Ishikawa (cell line): ENCODE measurements around the gene TRIM2.

Experiments
- CEBPB ChIP-seq: IDR thresholded peaks from 2 replicates; pipeline ENCODE4 v1.6.1; 2012
- CREB1 ChIP-seq: IDR thresholded peaks from 2 replicates; pipeline ENCODE4 v1.6.1; 2012; ENCODE audit warnings: low read depth
- EGR1 ChIP-seq: IDR thresholded peaks from 2 replicates; pipeline ENCODE4 v1.6.1; 2012
- EP300 ChIP-seq: IDR thresholded peaks from 2 replicates; pipeline ENCODE4 v1.6.1; 2012; ENCODE audit warnings: borderline replicate concordance
- FOXM1 ChIP-seq: IDR thresholded peaks from 2 replicates; pipeline ENCODE4 v1.6.1; 2012; ENCODE audit warnings: low read depth, borderline replicate concordance
- NFIC ChIP-seq: IDR thresholded peaks from 2 replicates; pipeline ENCODE4 v1.6.1; 2012
- RAD21 ChIP-seq: IDR thresholded peaks from 2 replicates; pipeline ENCODE4 v1.6.1; 2012; ENCODE audit warnings: low read depth
- TAF1 ChIP-seq: IDR thresholded peaks from 2 replicates; pipeline ENCODE4 v1.6.1; 2012; ENCODE audit warnings: low read depth, mild to moderate bottlenecking
- TCF12 ChIP-seq: IDR thresholded peaks from 2 replicates; pipeline ENCODE4 v1.6.1; 2012; ENCODE audit warnings: low read depth
- TEAD4 ChIP-seq: IDR thresholded peaks from 2 replicates; pipeline ENCODE4 v1.6.1; 2012
- YY1 ChIP-seq: IDR thresholded peaks from 2 replicates; pipeline ENCODE4 v1.6.1; 2012; ENCODE audit warnings: low read depth
- ZBTB7A ChIP-seq: IDR thresholded peaks from 2 replicates; pipeline ENCODE4 v1.6.1; 2012; ENCODE audit warnings: low read depth
- TF ChIP-seq, protein P1 (sequence below): IDR thresholded peaks from 2 replicates; pipeline ENCODE4 v1.6.1; 2012
- TF ChIP-seq, protein P2 (sequence below): IDR thresholded peaks from 2 replicates; pipeline ENCODE4 v1.6.1; 2012; ENCODE audit warnings: low read depth, mild to moderate bottlenecking
- TF ChIP-seq, protein P3 (sequence below): IDR thresholded peaks from 2 replicates; pipeline ENCODE4 v1.6.1; 2012

Gene TRIM2

DNA sequence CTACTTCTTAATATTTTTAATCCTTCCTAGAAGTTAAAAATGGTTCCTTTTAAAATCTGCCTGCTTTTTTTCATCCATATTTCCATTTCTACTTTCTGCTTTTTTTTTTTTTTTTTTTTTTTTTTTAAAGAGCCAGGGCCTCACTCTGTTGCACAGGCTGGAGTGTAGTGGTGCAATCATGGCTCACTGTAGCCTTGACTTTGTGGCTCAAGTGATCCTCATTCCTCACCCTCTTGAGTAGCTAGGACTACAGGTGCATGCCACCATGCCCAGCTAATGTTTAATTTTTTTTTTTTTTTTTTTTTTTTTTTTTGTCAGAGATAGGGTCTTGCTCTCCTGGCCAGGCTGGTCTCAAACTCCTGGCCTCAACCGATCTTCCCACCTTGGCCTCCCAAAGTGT is 179.9 kb downstream of the TRIM2 start:
- TF ChIP-seq TEAD4, result no peak
- TF ChIP-seq EGR1, result no peak
- TF ChIP-seq, protein P1, sequence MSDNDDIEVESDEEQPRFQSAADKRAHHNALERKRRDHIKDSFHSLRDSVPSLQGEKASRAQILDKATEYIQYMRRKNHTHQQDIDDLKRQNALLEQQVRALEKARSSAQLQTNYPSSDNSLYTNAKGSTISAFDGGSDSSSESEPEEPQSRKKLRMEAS, result no peak
- TF ChIP-seq TAF1, result no peak
- no peak for TF ChIP-seq FOXM1
- TF ChIP-seq YY1, result no peak
- TF ChIP-seq RAD21, result no peak
- TF ChIP-seq TCF12, result no peak
- TF ChIP-seq, protein P2, sequence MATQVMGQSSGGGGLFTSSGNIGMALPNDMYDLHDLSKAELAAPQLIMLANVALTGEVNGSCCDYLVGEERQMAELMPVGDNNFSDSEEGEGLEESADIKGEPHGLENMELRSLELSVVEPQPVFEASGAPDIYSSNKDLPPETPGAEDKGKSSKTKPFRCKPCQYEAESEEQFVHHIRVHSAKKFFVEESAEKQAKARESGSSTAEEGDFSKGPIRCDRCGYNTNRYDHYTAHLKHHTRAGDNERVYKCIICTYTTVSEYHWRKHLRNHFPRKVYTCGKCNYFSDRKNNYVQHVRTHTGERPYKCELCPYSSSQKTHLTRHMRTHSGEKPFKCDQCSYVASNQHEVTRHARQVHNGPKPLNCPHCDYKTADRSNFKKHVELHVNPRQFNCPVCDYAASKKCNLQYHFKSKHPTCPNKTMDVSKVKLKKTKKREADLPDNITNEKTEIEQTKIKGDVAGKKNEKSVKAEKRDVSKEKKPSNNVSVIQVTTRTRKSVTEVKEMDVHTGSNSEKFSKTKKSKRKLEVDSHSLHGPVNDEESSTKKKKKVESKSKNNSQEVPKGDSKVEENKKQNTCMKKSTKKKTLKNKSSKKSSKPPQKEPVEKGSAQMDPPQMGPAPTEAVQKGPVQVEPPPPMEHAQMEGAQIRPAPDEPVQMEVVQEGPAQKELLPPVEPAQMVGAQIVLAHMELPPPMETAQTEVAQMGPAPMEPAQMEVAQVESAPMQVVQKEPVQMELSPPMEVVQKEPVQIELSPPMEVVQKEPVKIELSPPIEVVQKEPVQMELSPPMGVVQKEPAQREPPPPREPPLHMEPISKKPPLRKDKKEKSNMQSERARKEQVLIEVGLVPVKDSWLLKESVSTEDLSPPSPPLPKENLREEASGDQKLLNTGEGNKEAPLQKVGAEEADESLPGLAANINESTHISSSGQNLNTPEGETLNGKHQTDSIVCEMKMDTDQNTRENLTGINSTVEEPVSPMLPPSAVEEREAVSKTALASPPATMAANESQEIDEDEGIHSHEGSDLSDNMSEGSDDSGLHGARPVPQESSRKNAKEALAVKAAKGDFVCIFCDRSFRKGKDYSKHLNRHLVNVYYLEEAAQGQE, result no peak
- TF ChIP-seq, protein P3, sequence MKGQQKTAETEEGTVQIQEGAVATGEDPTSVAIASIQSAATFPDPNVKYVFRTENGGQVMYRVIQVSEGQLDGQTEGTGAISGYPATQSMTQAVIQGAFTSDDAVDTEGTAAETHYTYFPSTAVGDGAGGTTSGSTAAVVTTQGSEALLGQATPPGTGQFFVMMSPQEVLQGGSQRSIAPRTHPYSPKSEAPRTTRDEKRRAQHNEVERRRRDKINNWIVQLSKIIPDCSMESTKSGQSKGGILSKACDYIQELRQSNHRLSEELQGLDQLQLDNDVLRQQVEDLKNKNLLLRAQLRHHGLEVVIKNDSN, result no peak
- no peak for TF ChIP-seq EP300
- TF ChIP-seq CEBPB, result no peak
- no peak for TF ChIP-seq ZBTB7A
- TF ChIP-seq NFIC, result no peak
- TF ChIP-seq CREB1, result no peak

DNA sequence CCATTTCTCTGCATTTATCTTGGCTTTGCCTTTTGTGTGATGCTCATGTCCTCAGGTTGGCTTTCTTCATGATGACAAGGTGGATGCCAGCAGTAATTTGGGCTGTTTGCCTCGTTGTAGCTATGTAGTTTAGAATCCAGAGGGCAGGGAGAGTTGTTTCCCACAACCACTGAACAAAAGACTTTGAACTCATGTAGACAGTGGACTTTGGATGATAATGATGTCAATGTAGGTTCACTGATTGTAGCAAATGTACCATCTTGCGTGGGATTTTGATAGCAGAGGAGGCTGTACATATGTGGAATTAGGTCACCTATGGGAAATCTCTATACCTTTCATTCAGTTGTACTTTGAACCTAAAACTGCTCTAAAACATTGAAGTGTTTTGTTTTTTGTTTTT is 181.5 kb downstream of the TRIM2 start:
- TF ChIP-seq CREB1, result no peak
- no peak for TF ChIP-seq TAF1
- no peak for TF ChIP-seq ZBTB7A
- TF ChIP-seq RAD21, result no peak
- no peak for TF ChIP-seq NFIC
- no peak for TF ChIP-seq YY1
- TF ChIP-seq CEBPB, result no peak
- no peak for TF ChIP-seq TEAD4
- TF ChIP-seq, protein P2, result no peak

DNA sequence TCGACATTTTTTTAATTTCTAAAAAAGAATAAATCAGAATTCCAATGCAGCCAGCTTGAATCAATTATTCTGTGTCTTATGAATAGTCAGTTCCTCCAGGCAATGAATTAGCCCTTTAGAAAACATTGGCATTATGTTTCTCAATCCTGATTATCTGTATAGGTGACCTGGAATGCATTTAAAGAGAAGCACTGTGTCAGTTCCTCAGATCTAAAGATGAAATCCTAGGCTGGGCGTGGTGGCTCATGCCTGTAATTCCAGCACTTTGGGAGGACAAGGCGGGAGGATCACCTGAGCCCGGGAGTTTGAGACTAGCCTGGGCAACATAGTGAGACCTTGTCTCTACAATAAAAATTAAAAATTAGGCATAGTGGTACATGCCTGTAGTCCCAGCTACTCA is 183.7 kb downstream of the TRIM2 start:
- TF ChIP-seq CEBPB (no peak), TAF1 (no peak), CREB1 (no peak), NFIC (no peak), TCF12 (no peak), EP300 (no peak), FOXM1 (no peak), EGR1 (no peak), YY1 (no peak), ZBTB7A (no peak), RAD21 (no peak), TEAD4 (no peak)
- TF ChIP-seq, protein P1, result no peak
- TF ChIP-seq, protein P3, result no peak
- TF ChIP-seq, protein P2, result no peak
